GM12801 (cell line): ENCODE results near the gene MAPT.

Experiments used
- CTCF ChIP-seq: IDR thresholded peaks from one replicate; pipeline ENCODE4 v1.5.1; 2011; ENCODE audit warnings: control low read depth; ENCODE audit not compliant: insufficient read length; ENCODE audit errors: extremely low read depth

Gene MAPT

GRCh38 chr17:45940826-45941225, 46.5 kb downstream of the MAPT start:
- no peak for TF ChIP-seq CTCF

DNA sequence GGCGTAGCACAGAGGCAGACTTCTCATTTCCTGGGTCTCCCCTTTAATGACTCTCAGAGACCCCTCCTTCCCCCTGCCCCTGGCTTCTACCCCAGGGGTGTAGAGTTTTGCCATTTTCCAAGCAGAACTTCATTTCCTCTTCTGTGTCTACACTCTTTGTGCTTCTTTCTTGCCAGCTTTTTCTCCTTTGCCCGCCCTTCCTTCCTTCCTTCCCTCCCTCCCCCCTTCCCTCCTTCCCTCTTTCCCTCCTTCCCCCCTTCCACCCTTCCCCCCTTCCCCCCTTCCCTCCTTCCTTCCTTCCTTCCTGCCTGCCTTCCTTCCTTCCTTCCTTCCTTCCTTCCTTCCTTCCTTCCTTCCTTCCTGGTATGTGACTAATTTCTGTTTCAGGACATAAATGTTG, 47.0 kb downstream of the MAPT start:
- TF ChIP-seq CTCF, result no peak

- TF ChIP-seq CTCF, result no peak
Observed at GRCh38 chr17:45942284-45942683, 47.9 kb downstream of the MAPT start.

GRCh38 chr17:45946841-45947256, 52.5 kb downstream of the MAPT start:
- no peak for TF ChIP-seq CTCF

DNA sequence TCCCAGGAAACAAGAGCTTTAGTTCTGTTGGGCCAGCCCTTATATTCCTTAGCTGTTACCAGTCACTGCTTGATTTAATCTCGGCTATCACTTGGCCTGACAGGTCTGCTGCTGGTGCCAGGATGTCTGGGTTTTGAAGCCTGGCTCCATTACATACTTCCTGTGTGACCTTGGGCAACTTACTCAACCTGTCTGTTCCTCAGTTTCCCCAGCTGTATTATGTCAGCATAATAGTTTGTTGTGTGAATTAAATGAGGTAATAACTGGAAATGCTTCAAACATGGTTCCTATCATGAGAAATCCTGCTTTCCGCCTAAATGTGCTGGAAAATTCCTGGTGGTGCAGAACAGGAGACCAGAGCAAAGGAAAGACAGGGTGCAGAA, 54.1 kb downstream of the MAPT start:
- no peak for TF ChIP-seq CTCF

- TF ChIP-seq CTCF, result no peak
Observed at GRCh38 chr17:45948881-45949624, 54.7 kb downstream of the MAPT start.

- no peak for TF ChIP-seq CTCF
Observed at GRCh38 chr17:45949755-45950320, 55.5 kb downstream of the MAPT start.

DNA sequence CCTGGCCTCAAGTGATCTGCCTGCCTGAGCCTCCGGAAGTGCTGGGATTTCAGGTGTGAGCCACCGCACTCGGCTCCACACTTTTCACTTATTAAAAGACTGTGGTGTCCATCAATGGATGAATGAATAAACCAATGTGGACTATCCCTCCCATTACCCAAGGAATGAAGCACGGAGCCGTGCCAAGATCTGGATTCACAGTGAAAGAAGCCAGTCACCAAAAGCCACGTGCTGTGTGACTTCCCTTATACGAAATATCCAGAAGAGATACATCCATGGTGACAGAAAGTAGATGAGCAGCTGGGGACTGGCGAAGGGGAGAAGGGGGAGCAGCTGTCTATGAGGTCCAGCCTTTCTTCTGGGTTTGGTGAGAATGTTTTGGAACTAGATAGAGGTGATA, 56.5 kb downstream of the MAPT start:
- no peak for TF ChIP-seq CTCF
